ENCODE data around the gene PNPLA4.
A peak's percentile ranks its signal among the peaks of the same experiment; 100 is the strongest.

The PNPLA4 gene

GRCh38 chrX:7950865-7951264 is 23.7 kb upstream of the PNPLA4 start:
- ChIA-PET POLR2A (no interaction called here), CTCF (no interaction called here)
- no peak for TF ChIP-seq CTCF (IDR thresholded peaks at IDR 0.05; ENCODE audit: insufficient read depth, low read length, missing control alignments)
- no peak for DNase-seq (ENCODE audit: low read depth, low spot score)
- H3K4me3 ChIP-seq (ENCODE audit: low read depth, low read length) = no peak overlapping the region

GRCh38 chrX:7948483-7948882 is 21.3 kb upstream of the PNPLA4 start:
- no peak for TF ChIP-seq CTCF (IDR thresholded peaks at IDR 0.05; ENCODE audit: insufficient read depth, low read length, missing control alignments)
- ChIA-PET POLR2A (no interaction called here), CTCF (no interaction called here)
- DNase-seq (ENCODE audit: low read depth, low spot score) = no peak
- no peak overlapping the region for H3K4me3 ChIP-seq (ENCODE audit: low read depth, low read length)

GRCh38 chrX:7946960-7947359 is 19.7 kb upstream of the PNPLA4 start:
- ChIA-PET POLR2A (no interaction called here), CTCF (no interaction called here)
- H3K4me3 ChIP-seq (ENCODE audit: low read depth, low read length) = no peak overlapping the region
- no peak for DNase-seq (ENCODE audit: low read depth, low spot score)
- TF ChIP-seq CTCF (IDR thresholded peaks at IDR 0.05; ENCODE audit: insufficient read depth, low read length, missing control alignments) = no peak

DNA sequence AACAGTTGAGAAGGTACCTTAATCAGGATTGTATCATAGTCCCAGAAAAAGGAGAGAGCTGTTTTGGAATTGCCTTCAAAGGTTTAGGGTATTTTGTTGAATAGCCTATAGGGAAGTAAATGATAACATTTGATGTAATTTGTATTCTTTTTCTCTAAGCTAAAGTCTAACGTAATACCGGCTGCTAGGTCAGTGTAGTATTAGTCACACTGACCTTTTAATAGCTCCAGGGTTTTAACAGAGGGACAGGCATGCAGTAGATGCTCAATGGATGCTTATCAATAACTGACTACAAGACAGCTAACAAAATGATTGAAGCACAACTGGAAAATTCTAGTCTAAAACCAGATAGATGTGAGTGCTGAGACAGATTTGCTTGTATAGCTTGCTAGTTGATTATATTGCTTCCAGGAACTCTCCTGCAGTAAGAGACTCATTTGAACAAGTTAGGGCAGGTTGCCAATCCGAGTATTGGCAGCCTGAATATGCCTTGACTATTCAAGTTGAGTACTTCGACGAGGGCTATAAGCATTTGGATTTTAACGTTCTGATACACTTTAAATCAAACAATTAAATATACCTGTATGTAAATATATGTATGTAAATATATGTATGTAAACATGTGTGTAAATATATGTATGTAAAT is 16.5 kb upstream of the PNPLA4 start:
- DNase-seq (ENCODE audit: low read depth, low spot score) = no peak
- POLR2A ChIA-PET = no interaction called here
- no peak overlapping the region for H3K4me3 ChIP-seq (ENCODE audit: low read depth, low read length)
- no peak for TF ChIP-seq CTCF (IDR thresholded peaks at IDR 0.05; ENCODE audit: insufficient read depth, low read length, missing control alignments)
- CTCF ChIA-PET = no interaction called here

- ChIA-PET CTCF (no interaction called here), POLR2A (no interaction called here)
- no peak overlapping the region for H3K4me3 ChIP-seq (ENCODE audit: low read depth, low read length)
- no peak for DNase-seq (ENCODE audit: low read depth, low spot score)
- TF ChIP-seq CTCF (IDR thresholded peaks at IDR 0.05; ENCODE audit: insufficient read depth, low read length, missing control alignments) = peak; percentile 13
Observed at GRCh38 chrX:7941390-7942042, 14.3 kb upstream of the PNPLA4 start.

DNA sequence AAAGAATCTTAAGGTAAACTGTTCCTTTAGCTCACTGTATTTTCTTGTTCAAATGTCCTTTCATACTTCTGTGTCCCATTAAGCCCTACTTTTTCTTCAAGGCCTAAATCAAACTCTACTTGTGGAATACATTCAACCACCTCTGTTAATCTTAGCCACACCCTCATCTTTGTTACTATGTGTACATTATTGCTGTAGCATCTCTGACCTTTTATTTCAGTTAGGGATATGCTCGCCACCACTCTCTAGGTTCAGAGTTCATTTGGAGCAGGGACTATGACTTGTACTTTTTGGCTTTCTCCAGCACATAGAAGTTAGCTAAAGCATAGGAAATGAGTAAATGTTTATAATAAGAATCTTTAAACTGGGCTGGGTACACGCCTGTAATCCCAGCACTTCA is 6.8 kb upstream of the PNPLA4 start:
- ChIA-PET CTCF (interaction anchor here (0.6 kb wide), 1 partner anchor 1535 kb away, joined by 4 read pairs; no protein-coding TSS in a partner anchor), POLR2A (no interaction called here)
- DNase-seq (ENCODE audit: low read depth, low spot score) = no peak
- H3K4me3 ChIP-seq (ENCODE audit: low read depth, low read length) = no peak overlapping the region
- no peak for TF ChIP-seq CTCF (IDR thresholded peaks at IDR 0.05; ENCODE audit: insufficient read depth, low read length, missing control alignments)

Data from AG04449 (cell line).